H1 (cell line): ENCODE results near the gene CDH2.

Experiments used
- BCL11A ChIP-seq, 2 experiments: IDR thresholded peaks; one replicate each; pipeline ENCODE4 v1.6.1; 2011; ENCODE audit warnings: low read depth in 2 of 2, low read length in 2 of 2, mild to moderate bottlenecking in 2 of 2
- EZH2 ChIP-seq: fragments of 200-600 bp; sonication (generic); IDR thresholded peaks from 2 replicates; pipeline ENCODE4 v1.7.1; 2012; ENCODE audit warnings: low read depth, mild to moderate bottlenecking, moderate library complexity, low read length, inconsistent platforms; ENCODE audit not compliant: severe bottlenecking
- MAFK ChIP-seq: IDR thresholded peaks from 2 replicates; pipeline ENCODE4 v1.6.1; 2012; ENCODE audit warnings: low read depth, mild to moderate bottlenecking, improper control_type of control experiment, low read length
- PHF8 ChIP-seq: fragments of 200-600 bp; sonication (generic); conservative IDR thresholded peaks from 2 replicates; pipeline ENCODE4 v1.7.1; 2012; ENCODE audit warnings: low read depth, mild to moderate bottlenecking, inconsistent platforms, low read length, moderate library complexity
- SP1 ChIP-seq: IDR thresholded peaks from 2 replicates; pipeline ENCODE4 v1.6.1; 2011; ENCODE audit warnings: low read depth, low read length
- TF ChIP-seq, protein P1 (sequence below), 3 experiments: IDR thresholded peaks; 1 replicate in 2 of 3; 2 replicates in 1 of 3; pipeline versions ENCODE4 v1.5.1 to v1.6.1; 2011; ENCODE audit warnings: low read length in 3 of 3, mild to moderate bottlenecking in 3 of 3, inconsistent platforms in 2 of 3, low read depth in 1 of 3, moderate library complexity in 1 of 3; ENCODE audit not compliant: insufficient read depth in 1 of 3; ENCODE audit errors: control extremely low read depth in 1 of 3

DNA sequence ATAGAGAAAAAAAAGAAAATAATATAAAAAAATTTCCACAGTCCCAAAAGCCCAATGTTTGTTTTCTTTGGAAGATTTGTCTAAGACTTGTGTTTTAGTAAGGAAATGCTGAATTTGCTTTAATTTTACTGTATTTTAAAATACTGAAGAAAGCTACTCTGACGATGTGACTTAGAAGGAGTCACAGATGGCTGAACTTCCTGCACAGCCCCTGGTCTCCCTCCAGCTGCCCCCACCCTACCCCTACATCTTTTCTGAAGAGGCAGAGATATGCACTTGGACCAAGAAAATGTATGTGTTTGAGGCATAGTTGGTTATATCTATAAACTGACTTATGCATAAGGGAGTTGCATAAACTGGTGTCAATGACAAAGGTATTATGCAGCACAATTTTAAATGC lies 172.3 kb downstream of the CDH2 start:
- TF ChIP-seq BCL11A (IDR thresholded peaks at IDR 0.05; ENCODE audit: low read depth in 2 of 2, low read length in 2 of 2) = no peak
- TF ChIP-seq, protein P1, sequence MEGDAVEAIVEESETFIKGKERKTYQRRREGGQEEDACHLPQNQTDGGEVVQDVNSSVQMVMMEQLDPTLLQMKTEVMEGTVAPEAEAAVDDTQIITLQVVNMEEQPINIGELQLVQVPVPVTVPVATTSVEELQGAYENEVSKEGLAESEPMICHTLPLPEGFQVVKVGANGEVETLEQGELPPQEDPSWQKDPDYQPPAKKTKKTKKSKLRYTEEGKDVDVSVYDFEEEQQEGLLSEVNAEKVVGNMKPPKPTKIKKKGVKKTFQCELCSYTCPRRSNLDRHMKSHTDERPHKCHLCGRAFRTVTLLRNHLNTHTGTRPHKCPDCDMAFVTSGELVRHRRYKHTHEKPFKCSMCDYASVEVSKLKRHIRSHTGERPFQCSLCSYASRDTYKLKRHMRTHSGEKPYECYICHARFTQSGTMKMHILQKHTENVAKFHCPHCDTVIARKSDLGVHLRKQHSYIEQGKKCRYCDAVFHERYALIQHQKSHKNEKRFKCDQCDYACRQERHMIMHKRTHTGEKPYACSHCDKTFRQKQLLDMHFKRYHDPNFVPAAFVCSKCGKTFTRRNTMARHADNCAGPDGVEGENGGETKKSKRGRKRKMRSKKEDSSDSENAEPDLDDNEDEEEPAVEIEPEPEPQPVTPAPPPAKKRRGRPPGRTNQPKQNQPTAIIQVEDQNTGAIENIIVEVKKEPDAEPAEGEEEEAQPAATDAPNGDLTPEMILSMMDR (IDR thresholded peaks at IDR 0.05; ENCODE audit: control extremely low read depth in 1 of 3, insufficient read depth in 1 of 3, low read depth in 1 of 3, low read length in 3 of 3) = no peak
- TF ChIP-seq EZH2 = no peak
- no peak for TF ChIP-seq MAFK
- no peak for TF ChIP-seq PHF8
- no peak for TF ChIP-seq SP1
